HG03280 (cell line): ENCODE measurements around the gene RPL10.

Source experiments
- ATAC-seq: cut with Tn5 transposase; IDR thresholded peaks from one replicate; pipeline ENCODE4 v1.9.1; 2021; ENCODE audit warnings: mild to moderate bottlenecking, moderate library complexity; ENCODE audit not compliant: unreplicated experiment

RPL10 gene

DNA sequence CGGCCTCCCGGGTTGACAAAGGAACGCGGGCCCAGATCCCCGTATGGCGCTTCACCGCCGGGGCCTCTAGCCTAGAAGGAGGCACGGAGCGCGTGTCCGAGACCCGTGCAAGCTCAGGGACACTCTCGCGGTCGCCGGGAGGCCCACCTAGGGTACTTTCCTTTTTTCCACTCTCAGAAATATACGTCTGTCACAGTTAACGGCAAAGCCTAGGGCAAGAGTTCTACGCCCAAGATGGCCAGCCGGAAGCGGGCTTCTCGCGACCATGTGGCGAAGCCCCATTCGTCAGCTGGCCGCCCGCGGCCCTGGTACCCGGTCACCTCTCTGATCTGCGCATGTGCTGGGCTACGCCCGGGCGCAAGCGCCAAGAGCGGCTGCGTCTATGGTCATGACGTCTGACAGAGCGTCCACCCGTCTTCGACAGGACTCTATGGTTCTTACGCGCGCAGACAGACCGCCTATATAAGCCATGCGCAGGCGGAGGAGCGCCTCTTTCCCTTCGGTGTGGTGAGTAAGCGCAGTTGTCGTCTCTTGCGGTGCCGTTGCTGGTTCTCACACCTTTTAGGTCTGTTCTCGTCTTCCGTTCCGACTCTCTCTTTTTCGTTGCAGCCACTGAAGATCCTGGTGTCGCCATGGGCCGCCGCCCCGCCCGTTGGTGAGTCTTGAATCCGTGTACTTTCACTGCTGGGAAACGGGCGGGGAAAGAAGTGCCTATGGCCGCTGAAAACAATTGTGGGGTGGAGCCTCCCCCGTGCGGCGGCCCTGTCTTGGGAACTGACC lies at the start of gene RPL10:
Gene RPL10, plus strand, starts transcription at position 490 of the 780 bp plus-strand sequence. Its CDS starts 143 bp downstream, at position 633.
- peak; percentile 83 for ATAC-seq

DNA sequence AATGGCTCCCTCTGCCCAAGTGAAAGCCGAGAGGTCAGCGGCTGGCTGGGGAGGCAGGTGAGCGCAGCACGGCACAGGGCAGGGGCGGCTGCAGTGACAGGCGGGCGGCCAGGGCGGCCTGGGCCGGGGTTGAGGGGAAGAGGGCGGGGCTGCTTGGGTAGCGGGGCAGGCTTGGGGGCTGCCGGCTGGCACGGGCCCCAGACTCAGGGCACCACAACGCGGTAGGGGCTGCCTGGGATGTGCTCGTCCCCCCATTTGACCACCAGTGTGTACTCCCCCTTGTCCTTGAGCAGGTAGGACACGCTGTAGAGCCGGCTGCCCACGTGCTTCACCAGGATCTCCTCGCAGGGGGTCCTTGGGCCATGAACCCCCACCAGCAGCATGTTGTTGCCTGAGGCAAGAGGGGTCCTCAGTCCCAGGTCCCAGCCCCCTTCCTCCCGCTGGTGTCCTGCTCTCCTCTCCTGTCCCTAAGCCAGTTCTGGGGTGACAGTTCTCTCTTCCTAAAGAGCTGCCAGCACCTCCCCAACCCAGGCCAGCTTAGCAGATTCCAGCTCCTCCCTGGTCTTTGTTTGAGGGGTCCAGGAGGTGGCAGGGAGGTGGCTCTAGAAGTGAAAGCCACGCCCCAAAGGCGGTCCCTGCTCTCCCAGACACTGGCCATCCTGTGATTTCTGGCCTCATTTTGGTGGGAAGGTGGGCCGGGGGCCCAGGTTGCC lies 49.4 kb upstream of the RPL10 start:
- ATAC-seq: no peak

DNA sequence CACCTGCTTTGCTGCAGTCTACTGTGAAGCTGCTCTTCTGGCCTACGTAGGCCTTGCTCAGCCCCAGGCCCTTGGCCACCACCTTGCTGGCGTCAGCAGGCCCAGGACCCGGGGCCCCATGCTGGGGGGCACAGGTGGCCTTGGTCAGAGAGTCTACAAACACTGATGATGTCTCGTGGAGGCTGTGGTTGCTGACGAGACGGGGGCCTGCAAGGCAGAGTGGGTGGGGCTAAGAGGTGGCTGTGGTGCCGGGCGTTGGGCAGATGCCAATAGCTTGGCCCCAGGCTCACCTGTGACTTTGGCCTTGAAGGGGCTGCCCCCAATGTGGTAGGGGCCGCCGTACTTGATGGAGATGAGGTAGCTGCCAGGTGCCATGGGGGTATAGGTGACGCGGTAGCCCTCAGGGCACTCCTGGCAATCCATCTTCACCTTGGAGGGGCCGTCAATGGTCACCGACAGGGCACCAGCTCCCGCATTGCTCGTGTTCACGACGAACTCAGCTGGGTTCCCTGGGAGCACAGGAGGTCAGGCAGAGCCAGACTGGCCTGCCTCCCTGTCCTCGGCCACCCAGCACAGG lies 48.7 kb upstream of the RPL10 start:
- no peak for ATAC-seq

DNA sequence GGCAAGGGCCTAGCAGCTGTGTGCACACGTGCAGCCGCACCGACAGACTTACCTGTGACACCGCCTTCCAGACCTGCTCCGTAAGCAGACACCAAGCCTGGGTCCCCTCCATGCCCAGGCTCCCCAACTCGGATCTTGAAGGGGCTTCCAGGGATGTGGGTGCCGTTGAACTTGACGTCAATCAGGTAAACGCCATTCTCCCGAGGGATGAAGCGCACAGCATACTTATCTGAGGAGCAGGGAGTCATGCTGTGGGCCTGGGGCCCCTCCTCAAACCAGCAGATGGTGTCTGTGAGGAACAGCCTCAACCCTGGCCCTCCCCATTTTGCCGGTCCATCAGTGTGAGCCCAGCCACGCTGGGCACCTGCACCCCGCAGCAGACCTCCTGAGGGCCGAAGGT lies 48.2 kb upstream of the RPL10 start:
- ATAC-seq: no peak

DNA sequence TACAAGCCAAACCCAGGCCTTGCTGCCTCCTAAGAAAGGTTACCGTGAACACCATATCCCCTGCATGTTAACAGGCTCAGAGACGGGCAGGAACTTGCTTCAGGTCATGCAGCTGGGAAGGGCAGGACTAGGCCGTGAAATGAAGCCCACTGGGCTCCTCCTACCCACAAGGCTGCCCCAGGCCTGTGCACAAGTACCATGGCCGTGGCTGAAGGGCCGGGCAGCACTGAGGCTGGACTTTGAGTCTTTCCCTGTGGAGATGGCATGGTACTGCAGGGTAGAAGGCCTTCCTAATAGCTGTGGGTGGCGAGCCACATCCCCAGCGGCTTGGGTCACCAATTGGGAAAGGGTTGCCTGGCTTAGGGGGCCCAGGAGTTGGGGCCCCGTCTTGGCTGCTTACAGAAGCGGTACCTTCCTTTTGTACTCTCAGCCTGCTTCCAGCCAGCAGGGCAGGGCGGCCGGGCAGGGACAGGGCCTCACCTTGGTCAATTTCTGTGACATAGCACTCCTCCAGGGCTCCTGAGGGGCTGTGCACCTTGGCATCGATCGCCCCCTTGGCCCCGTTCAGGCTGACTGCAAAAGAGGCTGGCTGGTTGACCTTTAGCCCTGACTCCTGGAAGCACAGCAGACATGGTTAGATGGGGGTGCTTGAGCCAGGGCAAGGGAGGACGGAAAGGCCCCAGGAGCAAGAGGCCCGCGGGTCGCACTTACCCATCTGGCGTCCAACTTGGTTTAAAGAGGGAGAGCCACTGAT lies 47.6 kb upstream of the RPL10 start:
- no peak for ATAC-seq

DNA sequence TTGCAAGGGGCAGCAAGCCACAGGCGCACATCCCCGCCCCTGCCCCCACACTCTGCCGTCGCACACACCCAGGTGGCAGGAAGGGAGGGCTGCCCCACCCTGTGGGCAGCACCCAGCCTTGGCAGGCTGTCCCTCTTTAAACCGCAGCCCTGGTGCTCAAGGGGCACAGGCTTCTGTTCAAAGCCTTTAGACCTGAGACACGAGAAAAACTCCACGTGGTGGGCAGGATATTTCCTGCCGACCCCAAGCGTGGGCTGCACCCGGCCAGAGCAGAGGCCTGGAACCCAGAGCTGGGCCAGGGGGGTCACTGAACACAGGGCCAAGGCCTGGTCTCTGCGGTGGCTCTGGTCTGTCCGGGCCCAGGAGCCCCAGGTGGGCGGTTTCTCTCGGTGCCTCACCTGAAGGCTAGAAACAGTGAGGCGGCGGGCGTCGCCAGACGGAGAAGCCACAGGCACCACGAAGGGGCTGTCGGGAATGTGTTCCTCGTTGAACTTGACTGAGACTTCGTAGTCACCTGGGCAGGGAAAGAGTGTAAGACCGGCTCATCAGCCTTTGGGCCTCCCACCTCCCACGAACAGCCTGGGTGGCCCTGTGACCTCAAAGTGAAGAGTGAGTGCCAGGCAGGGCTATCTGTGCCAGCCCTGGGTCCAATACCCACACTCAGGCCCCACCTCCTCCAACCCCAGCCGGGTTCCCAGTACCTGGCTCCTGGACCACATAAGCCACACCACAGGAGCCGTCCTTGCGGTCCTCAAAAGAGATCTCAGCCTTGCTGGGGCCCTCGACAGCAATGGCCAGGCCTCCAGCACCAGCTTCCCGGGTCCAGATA lies 46.8 kb upstream of the RPL10 start:
- ATAC-seq: no peak

DNA sequence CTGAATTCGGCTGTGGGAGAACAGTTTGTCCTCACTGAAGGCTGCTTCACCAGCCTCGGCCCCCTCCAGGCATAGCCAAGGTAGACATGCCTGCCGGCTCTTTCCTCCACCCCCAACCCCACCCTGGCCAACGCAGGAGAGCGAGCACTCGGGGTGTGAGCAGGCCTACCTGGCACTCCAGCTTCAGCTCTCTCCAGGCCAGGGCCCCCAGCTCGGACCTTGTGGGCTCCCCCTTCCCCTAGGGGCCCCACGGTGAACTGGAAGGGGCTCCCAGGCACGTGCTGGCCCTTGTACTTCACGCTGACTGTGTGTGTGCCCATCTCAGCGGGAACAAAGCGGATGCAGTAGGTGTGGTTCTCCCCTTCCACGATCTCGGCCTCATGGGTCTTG lies 46.2 kb upstream of the RPL10 start:
- no peak for ATAC-seq

DNA sequence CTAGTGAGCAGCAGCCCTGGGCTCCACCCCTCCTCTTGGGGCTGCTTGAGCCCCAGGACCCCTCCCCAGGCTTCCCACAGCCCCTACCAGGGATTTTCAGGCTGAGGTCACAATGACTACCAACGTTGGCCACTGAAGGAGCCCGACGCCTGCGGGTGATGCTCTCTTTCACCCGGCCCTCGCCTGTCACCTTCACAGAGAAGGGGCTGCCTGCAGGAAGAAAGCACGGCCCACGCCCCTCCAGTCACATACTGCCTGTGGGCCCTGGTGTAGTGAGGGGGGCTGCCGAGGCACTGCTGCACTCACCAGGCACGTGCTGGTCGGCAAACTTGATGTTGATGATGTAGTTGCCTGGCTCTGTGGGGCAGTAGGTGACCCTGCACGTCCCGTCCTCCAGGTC lies 45.7 kb upstream of the RPL10 start:
- no peak for ATAC-seq

DNA sequence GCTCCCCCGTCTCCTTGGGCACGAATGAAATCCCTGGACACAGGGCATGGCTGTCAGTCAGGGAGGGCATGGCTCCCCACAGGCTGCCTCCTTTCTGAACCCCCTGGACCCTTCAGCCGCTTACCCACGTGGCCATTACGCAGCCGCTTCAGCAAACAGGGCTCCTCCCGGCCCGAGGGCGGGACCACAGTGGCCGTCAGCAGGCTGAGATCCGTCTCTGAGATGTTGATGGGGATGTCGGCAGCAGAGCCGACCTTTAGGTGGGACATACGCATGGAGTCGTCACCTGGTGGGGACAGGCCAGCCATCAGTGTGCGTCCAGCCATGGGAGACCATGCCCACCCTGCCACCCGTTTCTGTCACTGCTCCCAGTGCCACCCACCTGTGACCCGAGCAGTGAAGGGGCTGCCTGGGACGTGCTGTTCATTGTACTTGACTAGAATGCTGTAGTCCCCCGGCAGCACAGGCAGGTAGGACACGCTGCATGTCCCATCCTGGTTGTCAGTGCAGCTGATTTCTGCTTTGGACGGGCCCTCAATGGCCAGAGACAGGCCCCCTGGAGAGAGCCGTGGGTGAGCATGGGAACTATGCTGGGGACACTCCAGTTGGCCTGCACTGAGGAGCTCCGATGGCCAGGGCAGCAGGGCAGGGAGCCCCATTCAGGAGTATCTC lies 44.9 kb upstream of the RPL10 start:
- ATAC-seq: no peak

DNA sequence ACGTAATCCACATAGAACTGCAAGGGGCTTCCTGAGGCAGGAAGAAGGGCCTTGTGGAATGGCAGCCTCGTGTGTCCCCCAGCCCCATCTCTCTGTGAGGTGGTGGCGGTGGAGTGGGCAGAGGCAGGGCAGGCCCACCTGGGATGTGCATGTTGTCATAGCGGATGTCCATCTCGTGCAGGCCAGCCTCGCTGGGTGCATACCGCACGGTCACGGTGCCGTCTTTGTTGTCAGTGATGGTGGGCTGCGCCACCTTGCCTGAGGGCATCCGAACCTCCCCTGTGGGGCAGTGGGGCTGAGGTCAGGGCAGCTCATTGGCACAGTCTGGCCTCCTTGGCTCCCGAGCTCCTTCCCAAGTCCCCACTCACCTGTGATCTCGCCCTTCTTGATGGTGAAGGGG lies 44.2 kb upstream of the RPL10 start:
- ATAC-seq: no peak

DNA sequence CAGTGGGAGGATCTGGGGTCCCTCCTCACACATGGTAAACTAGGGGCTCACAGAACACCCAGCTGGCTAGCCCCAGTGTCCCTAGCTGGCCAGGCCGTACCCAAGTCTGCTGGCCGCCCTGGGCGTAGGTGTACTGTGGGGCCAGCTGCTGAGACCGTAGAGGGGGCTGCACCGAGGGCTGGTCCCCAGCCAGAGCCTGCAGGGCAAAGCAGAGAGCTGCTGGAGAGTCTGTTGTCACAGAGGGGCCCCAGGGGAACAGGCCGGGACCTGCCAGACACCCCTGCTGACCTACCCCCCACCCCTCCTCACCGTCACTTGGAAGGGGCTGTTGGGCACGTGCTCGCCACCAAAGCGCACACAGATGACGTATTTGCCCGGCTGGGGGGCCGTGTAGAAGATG lies 43.7 kb upstream of the RPL10 start:
- no peak for ATAC-seq

DNA sequence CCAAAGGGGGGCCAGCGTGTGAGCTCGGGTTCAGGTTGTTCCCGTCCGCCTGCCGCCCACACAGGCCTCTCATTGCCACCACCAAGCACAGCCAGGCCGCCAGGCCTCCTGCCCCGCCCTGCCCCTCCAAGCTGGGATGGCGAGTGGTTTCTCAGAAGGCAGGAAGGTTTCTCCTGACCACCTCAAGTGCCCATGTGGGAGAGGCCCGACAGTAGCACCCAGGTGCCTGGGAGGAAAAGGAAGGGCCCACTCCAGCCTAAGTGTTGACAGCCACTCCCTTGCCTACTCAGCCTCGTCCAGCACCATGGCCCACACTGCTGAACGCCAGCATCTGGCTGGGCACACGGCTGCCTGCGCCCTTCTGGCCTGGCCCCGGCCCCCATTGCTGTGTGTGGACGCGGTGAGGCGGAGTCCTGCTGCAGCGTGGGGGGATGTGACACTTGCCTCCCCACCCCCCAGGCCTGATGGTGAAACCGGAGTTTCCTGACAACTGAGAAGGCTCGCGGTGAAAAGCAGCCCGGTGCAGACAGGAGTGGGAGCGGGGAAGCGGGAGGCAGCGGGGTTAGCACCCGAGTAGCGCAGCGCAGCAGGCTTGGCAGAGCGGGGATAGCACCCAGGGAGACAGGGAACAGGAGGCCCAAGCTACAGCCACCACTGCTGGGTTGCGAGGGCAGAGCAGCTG lies 42.9 kb upstream of the RPL10 start:
- ATAC-seq: no peak

DNA sequence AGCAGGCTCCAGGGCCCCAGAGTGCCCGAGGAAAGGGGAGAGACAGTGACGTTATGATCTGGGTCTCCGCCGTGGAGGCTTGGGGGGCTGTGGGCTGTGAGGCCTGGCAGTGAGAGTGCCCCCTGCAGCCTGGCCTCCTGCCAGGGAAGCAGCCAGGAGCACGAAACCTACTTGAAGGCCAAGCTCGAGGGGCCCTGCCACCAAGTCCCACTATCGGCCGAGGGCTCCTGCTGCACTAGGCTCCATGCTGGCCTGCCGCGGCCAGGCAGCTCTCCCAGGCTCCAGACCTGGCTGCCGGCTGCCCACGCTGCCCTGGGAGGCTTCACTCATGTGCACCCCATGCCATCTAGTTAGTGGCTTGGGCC lies 42.4 kb upstream of the RPL10 start:
- ATAC-seq: no peak

DNA sequence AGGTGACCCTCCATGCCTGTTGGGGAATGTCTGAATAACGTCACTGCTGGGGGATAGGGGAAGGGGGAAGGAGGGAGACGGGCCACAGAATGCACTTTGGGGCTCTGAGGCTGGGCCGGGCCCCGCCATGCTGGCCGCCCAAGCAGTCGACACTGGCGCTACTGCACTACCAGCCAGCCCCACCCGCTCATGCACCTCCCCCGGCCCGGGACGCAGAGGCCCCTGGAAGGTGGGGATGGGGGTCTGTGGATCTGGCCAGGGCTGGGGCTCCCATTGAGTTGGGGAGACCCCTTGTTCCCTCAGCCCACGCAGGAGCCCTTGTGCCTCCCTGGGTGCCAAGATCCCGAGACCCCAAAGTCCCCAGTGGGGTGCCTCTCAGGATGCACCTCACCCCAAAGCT lies 41.6 kb upstream of the RPL10 start:
- no peak for ATAC-seq

DNA sequence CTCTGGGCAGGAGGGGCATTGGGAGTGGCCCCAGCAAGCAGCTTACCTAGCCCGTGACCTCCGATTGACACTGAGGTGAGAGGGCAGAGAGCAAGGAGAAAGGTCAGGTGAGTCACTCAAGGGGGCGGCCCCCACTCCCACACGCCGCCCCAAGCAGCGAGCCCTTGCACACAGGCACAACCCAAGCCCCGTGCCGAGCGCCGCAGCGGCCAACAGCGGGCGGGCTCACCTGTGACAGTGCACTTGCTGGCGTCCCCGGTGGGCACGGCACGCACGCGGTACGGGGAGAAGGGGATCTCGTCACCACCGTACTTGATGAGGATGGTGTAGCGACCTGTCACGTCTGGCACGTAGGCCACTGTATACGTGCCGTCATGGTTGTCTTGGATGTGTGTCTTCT lies 41.0 kb upstream of the RPL10 start:
- no peak for ATAC-seq

DNA sequence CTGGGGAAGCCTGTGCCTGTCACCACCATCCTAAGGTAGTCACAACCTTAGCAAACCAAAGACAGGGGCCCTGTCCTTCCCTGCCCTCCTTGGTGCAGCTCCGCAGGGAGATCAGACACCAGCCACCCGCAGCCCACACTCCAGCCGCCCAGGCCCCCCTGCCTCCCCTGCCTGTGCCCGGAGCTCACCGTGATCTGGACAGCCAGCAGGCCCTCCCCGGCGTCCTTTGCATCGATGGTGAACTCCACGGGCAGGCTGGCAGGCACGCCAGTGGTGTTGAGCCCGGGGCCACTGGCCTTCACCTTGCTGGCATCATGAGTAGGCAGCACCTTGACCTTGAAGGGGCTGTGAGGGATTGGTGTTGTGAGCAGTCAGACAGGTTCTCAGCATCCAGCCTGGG lies 40.2 kb upstream of the RPL10 start:
- no peak for ATAC-seq

DNA sequence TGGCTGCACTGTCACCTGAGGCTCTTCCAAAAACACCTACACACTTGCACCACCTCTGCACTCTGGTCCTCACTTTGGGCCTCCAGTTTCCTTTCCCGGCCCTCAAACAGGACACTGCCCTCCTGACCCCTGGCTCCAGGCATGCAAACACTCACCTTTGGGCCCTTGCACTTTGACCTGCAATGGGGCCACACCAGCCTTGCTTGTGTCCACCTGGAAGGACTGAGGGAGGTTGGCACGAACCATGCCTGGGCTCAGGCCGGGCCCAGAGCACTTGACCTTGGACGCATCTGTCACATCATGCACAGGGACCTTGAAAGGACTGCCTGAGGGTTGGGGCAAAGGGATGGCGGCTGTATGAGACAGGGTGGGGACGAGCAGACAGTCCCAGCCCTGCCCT lies 39.3 kb upstream of the RPL10 start:
- no peak for ATAC-seq

DNA sequence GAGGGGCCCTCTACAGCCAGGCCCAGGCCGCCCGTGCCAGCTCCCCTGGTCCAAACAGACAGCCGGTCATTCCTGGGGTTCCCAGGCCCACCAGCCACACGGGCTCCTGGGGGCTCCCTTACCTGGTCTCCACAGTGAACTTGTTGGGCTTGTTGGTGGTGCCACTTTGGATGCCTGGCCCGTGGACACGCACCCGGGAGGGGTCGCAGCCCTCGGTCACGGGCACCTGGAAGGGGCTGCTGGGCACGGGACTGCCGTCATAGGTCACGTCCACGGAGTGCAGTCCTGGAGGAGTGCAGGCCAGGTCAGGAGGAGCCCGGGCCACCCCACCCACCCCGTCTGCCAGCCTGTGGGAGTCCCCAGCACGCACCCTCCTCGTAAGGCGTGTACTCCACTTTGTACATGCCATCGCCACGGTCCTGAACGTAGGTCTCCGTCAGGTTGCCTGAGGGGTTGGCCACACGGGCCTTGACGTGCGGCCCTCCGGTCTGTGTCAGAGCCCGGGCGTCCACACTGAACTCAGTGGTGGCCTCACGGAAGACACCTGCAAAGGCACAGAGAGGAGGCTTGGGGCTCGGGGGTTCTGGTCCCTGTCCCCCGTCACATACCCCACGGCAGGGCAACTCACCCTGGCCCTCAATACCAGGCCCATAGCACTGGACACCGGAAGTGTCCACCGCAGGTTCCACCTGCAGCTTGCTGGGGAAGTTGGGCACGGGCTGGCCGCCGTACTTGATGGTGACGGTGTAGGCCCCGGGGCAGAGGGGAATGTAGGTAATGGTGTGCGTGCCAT lies 38.6 kb upstream of the RPL10 start:
- ATAC-seq: no peak
